GM21529 (cell line): ENCODE results near the gene RAB39B.

Experiments used
- ATAC-seq: cut with Tn5 transposase; IDR thresholded peaks from one replicate; pipeline ENCODE4 v1.9.1; 2021; ENCODE audit not compliant: unreplicated experiment

Gene RAB39B

DNA sequence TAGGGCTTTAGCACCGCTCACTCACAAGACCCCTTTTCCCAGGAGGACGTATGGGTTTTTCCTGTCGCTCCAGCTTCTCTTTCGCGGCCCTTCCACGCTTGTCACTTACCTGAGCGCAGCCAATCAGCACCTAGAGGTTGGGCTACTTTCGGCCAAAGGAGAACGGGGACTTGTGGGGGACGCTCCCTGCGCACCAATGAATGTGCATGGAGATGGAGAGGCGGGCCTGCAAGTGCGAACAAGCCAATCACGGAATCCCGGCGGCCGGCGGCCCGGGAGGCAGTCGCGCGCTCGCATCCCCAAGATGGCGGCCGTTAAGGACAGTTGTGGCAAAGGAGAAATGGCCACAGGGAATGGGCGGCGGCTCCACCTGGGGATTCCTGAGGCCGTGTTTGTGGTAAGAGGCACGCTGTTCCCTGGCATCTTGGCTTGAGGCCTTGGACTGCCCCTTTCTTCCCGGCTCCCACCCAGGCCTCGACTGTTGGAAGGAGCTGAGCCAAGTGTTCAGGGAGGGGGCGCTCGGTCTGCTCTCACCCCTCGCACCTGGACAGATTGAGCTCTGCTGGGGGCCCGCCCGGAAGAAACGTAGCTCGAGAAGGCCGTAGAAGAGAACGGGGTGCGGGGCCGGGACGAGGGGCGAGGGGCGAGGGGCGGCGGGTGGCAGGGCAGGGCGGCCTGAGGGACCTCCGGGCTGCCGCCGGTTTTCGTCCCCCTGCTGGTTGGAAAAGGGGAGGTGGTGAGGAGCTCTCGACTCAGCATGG, 47.9 kb downstream of the RAB39B start, which contains the start of gene VBP1:
Gene VBP1, plus strand, starts transcription at position 282 of the 761 bp plus-strand sequence. Its CDS starts 23 bp downstream, at position 305.
- peak; percentile 96 for ATAC-seq

DNA sequence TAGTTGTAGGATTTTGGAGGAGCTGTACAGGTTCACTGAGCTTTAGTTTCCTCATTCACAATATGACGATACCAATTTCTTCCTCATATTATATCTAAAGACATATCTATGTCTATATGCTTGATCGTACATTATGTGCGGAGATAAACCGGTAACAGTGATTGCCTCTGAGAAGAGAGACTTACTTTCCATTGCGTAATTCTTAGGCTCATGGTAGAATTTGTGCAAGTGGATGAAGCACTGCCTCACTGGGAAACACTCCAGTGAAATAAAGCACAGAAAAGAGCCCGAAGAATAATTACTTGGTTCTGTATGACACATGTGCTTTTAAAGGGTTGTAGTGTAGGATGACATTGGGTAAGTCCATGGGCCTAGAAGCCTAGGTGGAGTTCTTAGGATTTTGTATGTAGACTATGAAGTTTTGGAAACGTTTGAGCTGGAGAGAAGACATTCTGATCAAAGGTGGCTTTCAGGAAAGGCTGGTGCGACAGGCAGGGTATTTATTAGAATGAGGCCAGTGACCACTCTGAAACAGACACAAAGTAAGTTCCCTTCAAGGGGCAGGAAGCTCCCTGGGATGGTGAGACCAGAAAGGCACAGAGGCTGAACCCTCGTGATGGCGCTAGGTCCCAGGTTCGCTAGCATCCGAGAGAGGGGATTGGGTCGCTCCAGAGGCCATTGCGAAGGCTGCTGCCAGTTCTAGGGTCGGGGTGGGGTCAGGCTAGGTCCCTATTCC, 48.7 kb downstream of the RAB39B start:
- ATAC-seq = peak; percentile 34

DNA sequence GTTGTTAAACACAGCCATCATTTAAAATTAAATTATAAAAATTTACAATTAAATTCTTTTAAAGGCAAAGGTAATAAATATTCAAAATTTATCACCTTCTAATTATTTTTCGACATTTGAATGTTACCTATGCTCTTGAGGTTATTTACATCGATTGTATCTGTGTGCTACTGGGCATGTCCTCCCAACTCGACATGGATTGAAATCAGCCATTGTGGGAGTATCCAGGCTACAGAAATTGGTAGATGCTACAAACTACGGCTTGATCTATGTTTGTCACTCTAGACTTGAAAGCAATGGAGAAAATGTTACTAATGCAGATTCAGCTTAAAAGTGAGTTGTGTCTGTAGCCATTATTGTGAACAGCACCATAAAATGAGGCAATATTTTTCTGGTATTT, 50.6 kb downstream of the RAB39B start:
- ATAC-seq = no peak

DNA sequence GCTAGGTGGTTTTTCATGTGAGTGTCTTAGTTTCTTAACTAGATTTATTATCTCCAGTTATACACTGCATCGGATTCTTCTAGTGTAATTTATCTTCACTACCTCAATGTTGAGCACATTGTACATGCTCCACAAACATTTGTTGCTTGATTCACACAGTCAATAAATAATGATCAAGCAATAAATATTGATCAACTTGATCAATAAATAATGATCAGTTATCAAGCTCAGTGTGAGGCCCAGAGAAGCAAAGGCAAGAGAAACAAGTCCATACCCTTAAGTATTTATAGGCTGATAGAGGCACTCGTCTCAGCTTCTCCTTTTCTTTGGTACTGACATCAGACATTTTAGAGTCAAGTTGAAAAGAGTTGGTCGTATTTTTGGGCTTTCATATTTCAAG, 53.1 kb downstream of the RAB39B start:
- no peak for ATAC-seq
